ENCODE data around the gene ILDR1.

Gene ILDR1

GRCh38 chr3:121989943-121990342 lies 32.1 kb downstream of the ILDR1 start:
- no peak for DNase-seq

GRCh38 chr3:121988146-121988545 lies 33.9 kb downstream of the ILDR1 start:
- no peak for DNase-seq

GRCh38 chr3:121985846-121986245 lies 36.2 kb downstream of the ILDR1 start:
- no peak for DNase-seq

- no peak for DNase-seq
Measured at GRCh38 chr3:121981473-121981872, 40.6 kb downstream of the ILDR1 start.

- DNase-seq, result no peak
Measured at GRCh38 chr3:121980450-121980796, 41.6 kb downstream of the ILDR1 start.

GRCh38 chr3:121979734-121980449 lies 42.2 kb downstream of the ILDR1 start:
- no peak for DNase-seq

GRCh38 chr3:121979246-121979645 lies 42.8 kb downstream of the ILDR1 start:
- DNase-seq, result no peak

- DNase-seq, result no peak
Measured at GRCh38 chr3:121976727-121977126, 45.3 kb downstream of the ILDR1 start.

GRCh38 chr3:121975702-121976302 lies 46.2 kb downstream of the ILDR1 start:
- DNase-seq, result no peak

- no peak for DNase-seq
Measured at GRCh38 chr3:121974601-121975111, 47.4 kb downstream of the ILDR1 start.

GRCh38 chr3:121970047-121970446 lies 52.0 kb downstream of the ILDR1 start:
- no peak for DNase-seq

- DNase-seq, result no peak
Measured at GRCh38 chr3:121969631-121970030, 52.4 kb downstream of the ILDR1 start.

- no peak for DNase-seq
Measured at GRCh38 chr3:121963608-121964007, 58.4 kb downstream of the ILDR1 start.

GRCh38 chr3:121962443-121962842 lies 59.6 kb downstream of the ILDR1 start:
- DNase-seq, result no peak

GRCh38 chr3:121961283-121961682 lies 60.8 kb downstream of the ILDR1 start:
- no peak for DNase-seq

- DNase-seq, result no peak
Measured at GRCh38 chr3:121958801-121959200, 63.2 kb downstream of the ILDR1 start.

GRCh38 chr3:121957674-121958415 lies 64.2 kb downstream of the ILDR1 start:
- no peak for DNase-seq

- DNase-seq, result no peak
Measured at GRCh38 chr3:121956363-121956762, 65.7 kb downstream of the ILDR1 start.

GRCh38 chr3:121951291-121951919 lies 70.6 kb downstream of the ILDR1 start:
- DNase-seq, result no peak

GRCh38 chr3:121948641-121949040 lies 73.4 kb downstream of the ILDR1 start:
- no peak for DNase-seq

GRCh38 chr3:121943431-121943830 lies 78.6 kb downstream of the ILDR1 start:
- DNase-seq, result no peak

- no peak for DNase-seq
Measured at GRCh38 chr3:121942116-121942786, 79.8 kb downstream of the ILDR1 start.

- DNase-seq, result no peak
Measured at GRCh38 chr3:121941592-121941991, 80.5 kb downstream of the ILDR1 start.

All from CD4-positive, alpha-beta T cell treated with Interleukin-10 for 1 hour (primary cell).